HEK293T (cell line): ENCODE measurements around the gene LRRC8B.

Source experiments
- BHLHE40 ChIP-seq: fragments of 450-650 bp; IDR thresholded peaks from 2 replicates; pipeline ENCODE4 v1.6.1; 2016; ENCODE audit warnings: mild to moderate bottlenecking, moderate library complexity, borderline replicate concordance
- FOXK2 ChIP-seq: fragments of 450-650 bp; IDR thresholded peaks from 2 replicates; pipeline ENCODE4 v1.6.1; 2016; ENCODE audit warnings: mild to moderate bottlenecking
- NFRKB ChIP-seq: fragments of 450-650 bp; IDR thresholded peaks from 2 replicates; pipeline ENCODE4 v1.6.1; 2016; ENCODE audit warnings: mild to moderate bottlenecking, moderate library complexity
- SP1 ChIP-seq: fragments of 450-650 bp; IDR thresholded peaks from 2 replicates; pipeline ENCODE4 v1.6.1; 2017
- SUZ12 ChIP-seq: fragments of 450-650 bp; IDR thresholded peaks from 2 replicates; pipeline ENCODE4 v1.6.1; 2016; ENCODE audit warnings: mild to moderate bottlenecking
- ZNF384 ChIP-seq: fragments of 450-650 bp; IDR thresholded peaks from 2 replicates; pipeline ENCODE4 v1.6.1; 2016

DNA sequence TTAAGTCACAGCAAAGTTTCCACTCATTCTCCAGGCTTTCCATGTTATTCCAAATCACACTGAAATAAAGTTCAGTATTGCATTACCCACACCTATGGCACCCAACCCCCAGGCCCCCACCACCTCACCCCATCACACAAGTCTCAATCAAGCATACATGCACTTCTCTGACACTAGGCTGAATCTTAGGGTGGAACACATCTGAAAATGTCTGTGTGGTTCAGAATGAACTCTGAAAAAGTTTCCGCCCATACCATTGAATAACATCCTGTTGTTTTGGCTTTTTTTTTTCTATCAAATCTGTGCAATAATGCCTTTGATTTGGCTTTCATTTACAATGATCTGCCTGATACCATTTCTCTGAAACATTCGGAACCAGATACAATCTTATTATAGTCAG lies 82.5 kb downstream of the LRRC8B start:
- no peak for TF ChIP-seq NFRKB
- no peak for TF ChIP-seq BHLHE40
- TF ChIP-seq SUZ12: no peak
- no peak for TF ChIP-seq FOXK2
- TF ChIP-seq ZNF384: no peak
- TF ChIP-seq SP1: no peak
